GM13977 (cell line): ENCODE results near the gene ZNF346.

Experiments
- DNase-seq: peaks from one replicate; pipeline ENCODE4 v3.0.0; 2012; ENCODE audit warnings: low spot score
- in situ Hi-C: fragments of 300-500 bp; cut with MboI; formaldehyde crosslinking; loops from one replicate; pipeline ENCODE4 v1.12.0; 2022; ENCODE audit warnings: low sequenced_read_pairs, low pct_unique_long_range_greater_than_20kb, mixed read lengths, inconsistent platforms; ENCODE audit not compliant: unreplicated experiment
- TF ChIP-seq, protein P1 (sequence below): IDR thresholded peaks from 2 replicates; pipeline ENCODE4 v1.5.1; 2012; ENCODE audit warnings: mild to moderate bottlenecking, control low read depth; ENCODE audit not compliant: insufficient read depth; ENCODE audit errors: extremely low read depth, missing control alignments

ZNF346 gene

DNA sequence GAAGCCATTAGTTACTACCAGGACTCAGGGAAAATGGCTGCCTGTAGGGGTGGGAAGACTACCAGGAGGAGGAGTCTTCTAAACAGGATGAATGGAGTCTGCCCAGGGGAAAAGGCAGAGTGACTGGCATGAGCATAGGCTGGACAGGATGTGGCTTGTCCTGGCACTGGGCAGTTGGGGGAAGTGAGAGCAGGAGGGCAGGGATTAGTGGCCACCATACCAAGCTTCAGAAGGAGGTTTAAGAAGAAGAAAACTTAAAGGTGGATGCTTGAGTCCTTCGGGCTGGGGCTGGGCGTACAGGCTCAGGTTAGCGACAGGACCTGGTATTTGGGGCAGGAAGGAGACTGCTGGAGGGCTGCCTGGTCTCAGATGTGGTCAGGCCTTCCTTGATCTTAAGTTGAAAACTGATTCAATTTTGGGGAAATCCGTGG lies 106.1 kb downstream of the ZNF346 start:
- TF ChIP-seq, protein P1, sequence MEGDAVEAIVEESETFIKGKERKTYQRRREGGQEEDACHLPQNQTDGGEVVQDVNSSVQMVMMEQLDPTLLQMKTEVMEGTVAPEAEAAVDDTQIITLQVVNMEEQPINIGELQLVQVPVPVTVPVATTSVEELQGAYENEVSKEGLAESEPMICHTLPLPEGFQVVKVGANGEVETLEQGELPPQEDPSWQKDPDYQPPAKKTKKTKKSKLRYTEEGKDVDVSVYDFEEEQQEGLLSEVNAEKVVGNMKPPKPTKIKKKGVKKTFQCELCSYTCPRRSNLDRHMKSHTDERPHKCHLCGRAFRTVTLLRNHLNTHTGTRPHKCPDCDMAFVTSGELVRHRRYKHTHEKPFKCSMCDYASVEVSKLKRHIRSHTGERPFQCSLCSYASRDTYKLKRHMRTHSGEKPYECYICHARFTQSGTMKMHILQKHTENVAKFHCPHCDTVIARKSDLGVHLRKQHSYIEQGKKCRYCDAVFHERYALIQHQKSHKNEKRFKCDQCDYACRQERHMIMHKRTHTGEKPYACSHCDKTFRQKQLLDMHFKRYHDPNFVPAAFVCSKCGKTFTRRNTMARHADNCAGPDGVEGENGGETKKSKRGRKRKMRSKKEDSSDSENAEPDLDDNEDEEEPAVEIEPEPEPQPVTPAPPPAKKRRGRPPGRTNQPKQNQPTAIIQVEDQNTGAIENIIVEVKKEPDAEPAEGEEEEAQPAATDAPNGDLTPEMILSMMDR, result no peak
- no peak for DNase-seq
- in situ Hi-C loops, result no loop called here

DNA sequence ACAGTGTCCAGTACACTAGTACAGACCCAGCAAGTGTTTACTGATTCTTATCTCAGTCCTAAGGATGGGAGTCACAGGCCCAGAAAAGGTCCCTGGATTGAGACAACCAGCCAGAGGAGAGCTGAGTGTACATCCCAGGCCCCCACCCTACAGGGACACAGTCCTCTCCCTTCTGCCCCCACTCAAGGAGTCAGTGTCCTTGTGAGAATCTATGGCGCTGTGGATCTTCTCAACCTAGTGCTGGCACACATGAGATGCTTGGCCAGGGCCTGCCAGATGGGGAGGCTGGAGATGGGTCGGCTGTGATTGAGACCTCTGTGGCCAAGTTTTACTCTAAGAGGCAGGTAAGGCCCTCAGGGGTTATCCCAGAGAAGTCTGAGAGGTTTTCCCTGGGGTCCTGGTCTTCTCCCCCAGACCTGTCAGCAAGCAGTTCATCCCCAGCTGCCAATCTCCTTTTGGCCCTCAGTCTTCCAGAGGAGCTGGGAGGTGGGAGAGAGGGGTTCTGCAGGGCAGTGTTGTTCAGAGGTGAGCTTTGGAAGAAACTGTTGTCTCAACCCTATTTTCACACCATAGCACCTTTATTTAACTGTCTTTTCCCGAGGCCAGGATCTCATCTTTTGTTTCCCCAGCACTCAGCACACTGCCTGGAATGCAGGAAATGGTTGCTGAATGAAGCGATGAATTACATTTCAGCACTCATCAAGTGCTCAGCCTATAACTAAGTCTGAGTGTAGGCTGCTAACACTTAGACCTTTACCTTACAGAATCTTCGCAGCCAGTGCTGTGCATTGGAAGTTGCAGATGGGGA lies 107.9 kb downstream of the ZNF346 start:
- TF ChIP-seq, protein P1, result no peak
- DNase-seq, result no peak
- in situ Hi-C loops, result no loop called here
